Measurements from ENCODE around the gene KNTC1. TPM values are rescaled to one million over a fixed set of nuclear protein-coding genes. Genes with fewer than 3 reads are reported as not detected.

Gene KNTC1
- total and polyA plus RNA-seq, 2 of the 13 experiments (the other 11 are each of a cell fraction or from before 2014, with no cell fraction given), result 45.1 to 57.6 TPM

GRCh38 chr12:122499991-122500684 lies 26.9 kb upstream of the KNTC1 start (continued):
- TF ChIP-seq ZFP36L2 (CRISPR knock-in tag; IDR thresholded peaks at IDR 0.05) (no peak), FOSL2 (CRISPR knock-in tag; IDR thresholded peaks at IDR 0.05) (peak; percentile 8; the same call in 1 of the 2 replicates), SIX4 (CRISPR knock-in tag; IDR thresholded peaks at IDR 0.05) (peak; percentile 82), POLR2AphosphoS2 (IDR thresholded peaks at IDR 0.05; ENCODE audit: low read depth, low read length) (no peak), GMEB1 (CRISPR knock-in tag; IDR thresholded peaks at IDR 0.05; ENCODE audit: borderline replicate concordance) (no peak), ELF3 (CRISPR knock-in tag; IDR thresholded peaks at IDR 0.05) (no peak), DR1 (CRISPR knock-in tag; IDR thresholded peaks at IDR 0.05) (no peak; the same call in 1 of the 2 replicates), ZNF607 (CRISPR knock-in tag; IDR thresholded peaks at IDR 0.05; ENCODE audit: borderline replicate concordance) (peak; percentile 16; the same call in 1 of the 2 replicates), MTF2 (CRISPR knock-in tag; IDR thresholded peaks at IDR 0.05; ENCODE audit: borderline replicate concordance) (no peak), NFE2L1 (CRISPR knock-in tag; IDR thresholded peaks at IDR 0.05; ENCODE audit: borderline replicate concordance) (no peak), ZNF749 (CRISPR knock-in tag; IDR thresholded peaks at IDR 0.05; ENCODE audit: borderline replicate concordance) (peak; percentile 39; the same call in 1 of the 2 replicates), TMF1 (CRISPR knock-in tag; IDR thresholded peaks at IDR 0.05; ENCODE audit: low read depth) (no peak), ZNF235 (CRISPR knock-in tag; IDR thresholded peaks at IDR 0.05; ENCODE audit: borderline replicate concordance) (no peak), HNF4A (CRISPR knock-in tag; IDR thresholded peaks at IDR 0.05) (no peak), NCOA5 (CRISPR knock-in tag; IDR thresholded peaks at IDR 0.05) (no peak), ZNF34 (CRISPR knock-in tag; IDR thresholded peaks at IDR 0.05; ENCODE audit: borderline replicate concordance) (no peak), ZNF543 (CRISPR knock-in tag; IDR thresholded peaks at IDR 0.05) (0 out of 2 replicates have a peak, but pooled peaks have one; percentile 25), KDM6A (CRISPR knock-in tag; IDR thresholded peaks at IDR 0.05; ENCODE audit: low read depth) (no peak), GFI1 (CRISPR knock-in tag; IDR thresholded peaks at IDR 0.05; ENCODE audit: borderline replicate concordance) (no peak), HOXA7 (CRISPR knock-in tag; IDR thresholded peaks at IDR 0.05) (no peak), ZNF101 (CRISPR knock-in tag; IDR thresholded peaks at IDR 0.05; ENCODE audit: borderline replicate concordance, low read depth) (no peak)
- TF ChIP-seq, protein P1, sequence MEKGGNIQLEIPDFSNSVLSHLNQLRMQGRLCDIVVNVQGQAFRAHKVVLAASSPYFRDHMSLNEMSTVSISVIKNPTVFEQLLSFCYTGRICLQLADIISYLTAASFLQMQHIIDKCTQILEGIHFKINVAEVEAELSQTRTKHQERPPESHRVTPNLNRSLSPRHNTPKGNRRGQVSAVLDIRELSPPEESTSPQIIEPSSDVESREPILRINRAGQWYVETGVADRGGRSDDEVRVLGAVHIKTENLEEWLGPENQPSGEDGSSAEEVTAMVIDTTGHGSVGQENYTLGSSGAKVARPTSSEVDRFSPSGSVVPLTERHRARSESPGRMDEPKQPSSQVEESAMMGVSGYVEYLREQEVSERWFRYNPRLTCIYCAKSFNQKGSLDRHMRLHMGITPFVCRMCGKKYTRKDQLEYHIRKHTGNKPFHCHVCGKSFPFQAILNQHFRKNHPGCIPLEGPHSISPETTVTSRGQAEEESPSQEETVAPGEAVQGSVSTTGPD (CRISPR knock-in tag; IDR thresholded peaks at IDR 0.05), result no peak
- TF ChIP-seq, protein P2, sequence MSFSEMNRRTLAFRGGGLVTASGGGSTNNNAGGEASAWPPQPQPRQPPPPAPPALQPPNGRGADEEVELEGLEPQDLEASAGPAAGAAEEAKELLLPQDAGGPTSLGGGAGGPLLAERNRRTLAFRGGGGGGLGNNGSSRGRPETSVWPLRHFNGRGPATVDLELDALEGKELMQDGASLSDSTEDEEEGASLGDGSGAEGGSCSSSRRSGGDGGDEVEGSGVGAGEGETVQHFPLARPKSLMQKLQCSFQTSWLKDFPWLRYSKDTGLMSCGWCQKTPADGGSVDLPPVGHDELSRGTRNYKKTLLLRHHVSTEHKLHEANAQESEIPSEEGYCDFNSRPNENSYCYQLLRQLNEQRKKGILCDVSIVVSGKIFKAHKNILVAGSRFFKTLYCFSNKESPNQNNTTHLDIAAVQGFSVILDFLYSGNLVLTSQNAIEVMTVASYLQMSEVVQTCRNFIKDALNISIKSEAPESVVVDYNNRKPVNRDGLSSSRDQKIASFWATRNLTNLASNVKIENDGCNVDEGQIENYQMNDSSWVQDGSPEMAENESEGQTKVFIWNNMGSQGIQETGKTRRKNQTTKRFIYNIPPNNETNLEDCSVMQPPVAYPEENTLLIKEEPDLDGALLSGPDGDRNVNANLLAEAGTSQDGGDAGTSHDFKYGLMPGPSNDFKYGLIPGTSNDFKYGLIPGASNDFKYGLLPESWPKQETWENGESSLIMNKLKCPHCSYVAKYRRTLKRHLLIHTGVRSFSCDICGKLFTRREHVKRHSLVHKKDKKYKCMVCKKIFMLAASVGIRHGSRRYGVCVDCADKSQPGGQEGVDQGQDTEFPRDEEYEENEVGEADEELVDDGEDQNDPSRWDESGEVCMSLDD (CRISPR knock-in tag; IDR thresholded peaks at IDR 0.05; ENCODE audit: borderline replicate concordance), result 0 out of 2 replicates have a peak, but pooled peaks have one; percentile 49
- TF ChIP-seq, protein P3, sequence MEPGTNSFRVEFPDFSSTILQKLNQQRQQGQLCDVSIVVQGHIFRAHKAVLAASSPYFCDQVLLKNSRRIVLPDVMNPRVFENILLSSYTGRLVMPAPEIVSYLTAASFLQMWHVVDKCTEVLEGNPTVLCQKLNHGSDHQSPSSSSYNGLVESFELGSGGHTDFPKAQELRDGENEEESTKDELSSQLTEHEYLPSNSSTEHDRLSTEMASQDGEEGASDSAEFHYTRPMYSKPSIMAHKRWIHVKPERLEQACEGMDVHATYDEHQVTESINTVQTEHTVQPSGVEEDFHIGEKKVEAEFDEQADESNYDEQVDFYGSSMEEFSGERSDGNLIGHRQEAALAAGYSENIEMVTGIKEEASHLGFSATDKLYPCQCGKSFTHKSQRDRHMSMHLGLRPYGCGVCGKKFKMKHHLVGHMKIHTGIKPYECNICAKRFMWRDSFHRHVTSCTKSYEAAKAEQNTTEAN (CRISPR knock-in tag; conservative IDR thresholded peaks at IDR 0.05), result no peak; the same call in none of the 2 replicates

Data from HepG2 (cell line).